Fibroblast of villous mesenchyme (primary cell): ENCODE data around the gene MICALL2. TPM values are rescaled to one million over a fixed set of nuclear protein-coding genes. Genes with fewer than 3 reads are reported as not detected.

Experiments
- DNase-seq: peaks from one replicate; pipeline ENCODE4 v3.0.0-alpha.2; 2010; ENCODE audit warnings: low read depth
- H3K4me3 ChIP-seq: 2 replicates; pipeline ENCODE4 v1.5.1; 2011; ENCODE audit warnings: low read depth, mild to moderate bottlenecking, low read length
- total RNA-seq: library from RNA; depleted of rRNA; stranded (reverse); fragments of >200 nt; gene quantifications from 2 replicates; pipeline ENCODE4 v1.2.3, GENCODE V29; 2012
- TF ChIP-seq, protein P1 (sequence below): IDR thresholded peaks from 2 replicates; pipeline ENCODE4 v1.5.1; 2012; ENCODE audit warnings: low read depth, mild to moderate bottlenecking, low read length; ENCODE audit not compliant: insufficient read depth

The MICALL2 gene
- total RNA-seq, 1 donor = 34.5 TPM

DNA sequence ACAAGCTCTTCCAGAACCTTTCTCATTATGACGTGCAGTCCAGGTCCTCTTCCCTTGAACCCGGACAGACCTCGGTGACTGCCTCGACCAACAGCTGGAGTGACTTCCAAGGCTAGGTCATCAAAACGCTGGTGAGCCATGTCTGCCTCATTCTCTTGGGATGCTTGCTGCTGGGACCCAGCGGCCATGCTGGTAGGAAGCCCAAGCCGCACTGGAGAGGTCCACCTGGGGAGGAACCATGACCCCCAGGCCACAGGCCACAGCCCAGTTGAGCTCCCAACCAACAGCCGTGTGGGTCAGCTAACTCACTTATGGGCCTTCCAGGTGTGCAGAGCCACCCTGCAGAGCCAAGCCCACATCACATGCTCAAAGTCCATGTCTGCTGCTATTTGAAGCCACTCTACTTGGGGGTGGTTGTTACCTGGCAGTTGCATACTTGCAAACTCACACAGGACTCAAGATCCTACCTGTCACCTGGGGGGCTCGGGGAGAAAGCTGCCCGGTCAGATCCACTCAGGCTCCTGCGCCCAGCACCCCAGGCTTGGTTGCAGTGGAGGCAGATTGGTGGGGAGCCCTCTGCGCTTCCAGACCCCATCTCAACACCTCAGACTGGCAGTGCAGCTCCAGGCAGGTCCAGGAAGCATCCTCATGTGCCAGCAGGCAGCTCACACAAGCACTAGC, 57.0 kb downstream of the MICALL2 start:
- no peak overlapping the region for H3K4me3 ChIP-seq
- TF ChIP-seq, protein P1, sequence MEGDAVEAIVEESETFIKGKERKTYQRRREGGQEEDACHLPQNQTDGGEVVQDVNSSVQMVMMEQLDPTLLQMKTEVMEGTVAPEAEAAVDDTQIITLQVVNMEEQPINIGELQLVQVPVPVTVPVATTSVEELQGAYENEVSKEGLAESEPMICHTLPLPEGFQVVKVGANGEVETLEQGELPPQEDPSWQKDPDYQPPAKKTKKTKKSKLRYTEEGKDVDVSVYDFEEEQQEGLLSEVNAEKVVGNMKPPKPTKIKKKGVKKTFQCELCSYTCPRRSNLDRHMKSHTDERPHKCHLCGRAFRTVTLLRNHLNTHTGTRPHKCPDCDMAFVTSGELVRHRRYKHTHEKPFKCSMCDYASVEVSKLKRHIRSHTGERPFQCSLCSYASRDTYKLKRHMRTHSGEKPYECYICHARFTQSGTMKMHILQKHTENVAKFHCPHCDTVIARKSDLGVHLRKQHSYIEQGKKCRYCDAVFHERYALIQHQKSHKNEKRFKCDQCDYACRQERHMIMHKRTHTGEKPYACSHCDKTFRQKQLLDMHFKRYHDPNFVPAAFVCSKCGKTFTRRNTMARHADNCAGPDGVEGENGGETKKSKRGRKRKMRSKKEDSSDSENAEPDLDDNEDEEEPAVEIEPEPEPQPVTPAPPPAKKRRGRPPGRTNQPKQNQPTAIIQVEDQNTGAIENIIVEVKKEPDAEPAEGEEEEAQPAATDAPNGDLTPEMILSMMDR = no peak
- no peak for DNase-seq

DNA sequence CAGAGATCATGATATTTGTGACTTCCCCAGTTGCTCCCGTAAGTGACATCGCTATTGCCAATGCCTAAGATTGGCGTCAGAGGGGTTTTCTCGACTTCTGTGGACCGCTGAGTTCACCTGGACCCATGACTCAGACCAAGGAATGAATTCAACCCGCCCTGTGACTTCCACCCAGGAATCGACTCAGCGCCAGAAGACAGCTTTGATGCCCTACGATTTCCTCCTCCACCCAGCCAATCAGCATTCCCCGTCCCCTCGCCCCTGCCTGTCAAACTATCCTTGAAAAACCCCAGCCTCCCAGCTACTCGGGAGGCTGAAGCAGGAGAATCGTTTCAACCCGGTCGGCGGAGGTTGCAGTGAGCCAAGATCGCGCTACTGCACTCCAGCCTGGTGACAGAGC, 58.3 kb downstream of the MICALL2 start:
- no peak overlapping the region for H3K4me3 ChIP-seq
- TF ChIP-seq, protein P1 = no peak
- DNase-seq = no peak

DNA sequence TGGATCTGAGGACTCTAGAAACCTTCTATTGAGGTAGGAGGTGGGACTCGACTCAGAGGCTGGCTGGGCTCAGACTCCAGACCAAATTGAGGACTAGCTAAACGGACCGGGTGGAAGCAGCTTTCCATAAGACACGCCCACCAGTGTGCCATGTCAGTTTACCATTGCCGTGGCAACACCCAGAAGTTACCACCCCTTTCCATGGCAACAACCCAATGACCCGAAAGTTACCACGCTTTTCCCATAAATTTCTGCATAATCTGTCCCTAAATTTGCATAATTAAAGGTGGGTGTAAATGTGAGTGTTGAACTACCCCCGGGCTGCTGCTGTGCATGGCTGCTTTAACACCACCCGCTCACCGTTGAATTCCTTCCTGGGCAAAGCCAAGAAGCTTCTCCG, 58.9 kb downstream of the MICALL2 start:
- no peak overlapping the region for H3K4me3 ChIP-seq
- TF ChIP-seq, protein P1 = no peak
- DNase-seq = no peak

DNA sequence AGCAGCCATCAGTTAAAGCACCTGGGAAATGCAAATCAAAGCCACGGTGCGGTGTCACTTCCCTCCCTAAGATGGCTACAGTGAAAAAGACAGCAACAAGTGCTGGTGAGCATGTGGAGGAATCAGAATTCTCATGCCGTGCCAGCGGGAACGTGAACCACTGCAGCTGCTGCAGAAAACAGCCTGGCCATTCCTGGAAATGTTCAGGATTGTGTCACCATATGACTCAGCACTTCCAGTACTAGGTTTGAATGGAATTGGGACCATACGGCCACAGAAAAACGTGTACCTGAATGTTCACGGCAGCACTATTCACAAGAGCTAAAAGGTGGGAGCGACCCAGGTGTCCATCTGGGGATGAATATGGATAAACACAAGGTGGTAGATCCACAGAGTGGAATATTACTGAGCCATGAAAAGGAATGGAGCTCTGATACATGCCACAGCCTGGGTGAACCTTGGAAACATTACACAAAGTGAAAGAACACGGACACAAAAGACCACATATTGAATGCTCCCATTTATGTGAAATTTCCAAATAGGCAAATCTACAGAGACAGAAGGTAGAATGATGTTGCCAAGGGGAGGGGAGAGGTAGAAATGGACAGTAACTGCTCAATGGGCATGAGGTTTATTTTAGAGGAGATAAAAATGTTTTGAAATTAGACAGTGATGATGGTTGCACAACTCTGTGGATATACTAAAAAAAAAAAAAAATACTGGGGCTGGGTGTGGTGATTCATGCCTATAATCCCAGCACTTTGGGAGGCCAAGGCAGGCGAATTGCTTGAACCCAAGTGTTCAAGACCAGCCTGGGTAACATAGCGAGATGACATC, 61.6 kb downstream of the MICALL2 start:
- TF ChIP-seq, protein P1 = no peak
- DNase-seq = peak; percentile 56
- H3K4me3 ChIP-seq = no peak overlapping the region

DNA sequence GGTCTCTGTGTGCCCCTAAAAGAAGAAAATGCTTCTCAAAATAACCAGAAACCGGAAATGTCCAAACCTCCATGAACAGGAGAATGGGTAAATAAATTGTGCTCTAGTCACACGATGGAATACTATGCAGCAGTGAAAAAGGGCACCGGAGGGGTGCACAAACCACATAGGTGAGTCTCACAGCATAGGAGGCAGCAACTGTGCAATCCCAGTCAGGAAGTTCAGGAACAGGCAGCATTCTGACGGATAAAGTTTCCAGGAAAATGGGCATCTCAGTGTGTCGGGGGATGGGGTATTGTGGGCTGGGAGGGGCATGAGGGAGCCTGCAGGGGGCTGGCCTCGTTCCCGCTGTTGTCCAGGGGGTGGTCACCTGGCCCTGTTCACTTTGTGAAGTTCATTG, 63.1 kb downstream of the MICALL2 start:
- TF ChIP-seq, protein P1 = no peak
- H3K4me3 ChIP-seq = no peak overlapping the region
- DNase-seq = no peak

DNA sequence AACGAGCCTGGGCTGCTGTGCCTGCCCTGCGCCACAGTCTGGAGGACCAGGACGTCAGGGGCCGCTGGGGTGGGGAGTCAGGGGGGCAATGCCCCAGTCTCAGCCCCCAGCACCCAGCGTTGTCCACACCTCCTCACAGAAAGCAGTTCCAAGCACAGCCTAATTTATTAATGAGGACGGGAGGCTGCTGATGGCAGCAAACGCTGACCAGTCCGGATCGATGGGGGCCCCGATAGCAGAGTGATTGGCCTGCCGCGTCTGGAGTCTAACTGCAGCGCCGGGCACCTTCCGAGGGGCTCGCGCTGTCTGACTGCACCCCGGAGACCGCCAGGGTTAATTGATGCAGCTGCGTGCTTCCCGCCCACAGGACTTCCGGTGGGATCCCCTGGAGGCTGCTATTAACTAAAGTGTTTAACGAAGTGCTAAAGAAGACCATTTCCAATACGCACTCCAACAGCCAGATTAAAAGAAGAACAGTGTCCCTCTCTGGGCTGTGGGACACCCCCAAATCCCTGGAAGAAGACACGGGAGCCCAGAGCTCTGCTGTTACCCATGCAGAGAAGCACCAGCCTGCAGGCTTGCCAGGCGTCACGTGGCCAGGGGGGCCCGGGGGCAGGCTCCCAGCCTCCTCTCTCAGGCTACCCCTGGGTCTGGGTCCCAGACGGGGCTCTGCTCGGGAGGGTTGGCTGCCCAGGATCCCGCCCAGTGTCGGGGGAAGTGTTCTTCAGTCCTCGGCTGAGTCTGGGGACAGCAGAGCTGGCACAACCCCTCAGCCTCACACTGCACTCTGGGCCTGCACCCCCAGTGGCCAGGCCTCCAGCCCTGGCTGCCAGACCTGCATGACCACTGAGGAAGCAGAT, 63.8 kb downstream of the MICALL2 start:
- H3K4me3 ChIP-seq = no peak overlapping the region
- TF ChIP-seq, protein P1 = no peak
- DNase-seq = no peak
